K562 (cell line): ENCODE measurements around the gene GNA14. TPM values are rescaled to one million over a fixed set of nuclear protein-coding genes. Genes with fewer than 3 reads are reported as not detected.

Source experiments
- ATAC-seq: fragments of 200-7000 bp; cut with Tn5 transposase; 3 replicates; pipeline ENCODE4 v1.9.1; 2020; ENCODE audit warnings: moderate library complexity
- BruUV-seq: library from RNA; stranded (reverse); fragments of 400-500 nt; replicated peaks from 2 replicates; lab custom pipeline; 2021; lab: Mats Ljungman, UMichigan
- CTCF ChIA-PET: fragments of 300-600 bp; formaldehyde crosslinking; extraction: SDS; loops from one replicate; lab custom pipeline; 2021; ENCODE audit warnings: low intra/inter-chr PET ratio; lab: Yijun Ruan, JAX
- POLR2A ChIA-PET: fragments of 300-600, 350-650 bp; sonication (Branson Sonifier 250); formaldehyde crosslinking; extraction: SDS; loops from one replicate; lab custom pipeline; 2021; ENCODE audit warnings: antibody characterized with exemption, inconsistent platforms; lab: Yijun Ruan, JAX
- DNase-seq, 4 experiments: peaks; one replicate each; pipeline versions ENCODE4 v3.0.0 to v3.0.0-alpha.2; 2011 to 2018; ENCODE audit warnings: low spot score in 3 of 4, mixed read lengths in 3 of 4; ENCODE audit errors: extremely low read depth in 1 of 4
- FAIRE-seq: peaks from 2 replicates; lab custom pipeline; 2011; peaks lifted over from hg19 to GRCh38; lab: Jason Lieb, UNC
- H2AFZ ChIP-seq: 2 replicates; pipeline ENCODE4 v1.6.0; 2011; ENCODE audit warnings: low read depth, low read length, control low read depth, inconsistent platforms
- H3K27ac ChIP-seq: fragments of 200-600 bp; 3 replicates; pipeline ENCODE4 v1.8.0; 2011; ENCODE audit warnings: low read depth, mild to moderate bottlenecking, control low read depth, inconsistent platforms, low read length, moderate library complexity, mixed read lengths; ENCODE audit errors: extremely low read depth
- H3K27me3 ChIP-seq, 2 experiments: fragments of 300-600 bp in 1 of 2; 2 replicates in 1 of 2; 3 replicates in 1 of 2; pipeline versions ENCODE4 v1.6.0 to v1.8.0; 2011; ENCODE audit warnings: inconsistent platforms in 2 of 2, low read length in 2 of 2, mild to moderate bottlenecking in 1 of 2, mixed read lengths in 1 of 2, moderate library complexity in 1 of 2; ENCODE audit not compliant: control insufficient read depth in 2 of 2, insufficient read depth in 2 of 2
- H3K36me3 ChIP-seq: fragments of 300-600 bp; 3 replicates; pipeline ENCODE4 v1.8.0; 2011; ENCODE audit warnings: mild to moderate bottlenecking, low read length, inconsistent platforms; ENCODE audit not compliant: control insufficient read depth, insufficient read depth
- H3K4me1 ChIP-seq, 2 experiments: fragments of 200-600 bp in 1 of 2; replicated peaks in 1 of 2; 2 replicates in 1 of 2; 3 replicates in 1 of 2; pipeline versions ENCODE4 v1.5.1 to v1.8.0; 2011; ENCODE audit warnings: inconsistent platforms in 2 of 2, low read length in 2 of 2, mild to moderate bottlenecking in 1 of 2, mixed read lengths in 1 of 2, moderate library complexity in 1 of 2; ENCODE audit not compliant: control insufficient read depth in 2 of 2, insufficient read depth in 2 of 2
- H3K4me2 ChIP-seq: 2 replicates; pipeline ENCODE4 v1.6.1; 2011; ENCODE audit warnings: low read length, control low read depth, inconsistent platforms, mixed read lengths; ENCODE audit not compliant: insufficient read depth
- H3K4me3 ChIP-seq: fragments of 200-600 bp; sonication (generic), shearing (Covaris generic); 2 replicates; pipeline ENCODE4 v1.5.1; 2016; ENCODE audit warnings: control low read depth, inconsistent platforms
- H3K79me2 ChIP-seq: fragments of 200-600 bp; 3 replicates; pipeline ENCODE4 v1.8.0; 2011; ENCODE audit warnings: low read length, inconsistent platforms; ENCODE audit not compliant: control insufficient read depth, insufficient read depth
- H3K9ac ChIP-seq, 2 experiments: 2 replicates each; pipeline versions ENCODE4 v1.6.0 to v1.6.1; 2011; ENCODE audit warnings: low read depth in 2 of 2, low read length in 2 of 2, control low read depth in 1 of 2, inconsistent platforms in 1 of 2, mild to moderate bottlenecking in 1 of 2, mixed read lengths in 1 of 2; ENCODE audit not compliant: insufficient read depth in 1 of 2
- H3K9me1 ChIP-seq: one replicate; pipeline ENCODE4 v1.6.0; 2011; ENCODE audit warnings: inconsistent platforms, mild to moderate bottlenecking, low read length, moderate library complexity; ENCODE audit not compliant: control insufficient read depth, insufficient read depth
- H3K9me3 ChIP-seq: replicated peaks from 2 replicates; pipeline ENCODE4 v1.5.1; 2011; ENCODE audit warnings: low read depth, low read length, inconsistent platforms; ENCODE audit not compliant: control insufficient read depth, insufficient read depth
- H4K20me1 ChIP-seq: replicated peaks from 2 replicates; pipeline ENCODE4 v1.6.1; 2011; ENCODE audit warnings: low read length, inconsistent platforms, mixed read lengths; ENCODE audit not compliant: control insufficient read depth, insufficient read depth
- BCOR ChIP-seq: fragments of 450-650 bp; IDR thresholded peaks from 2 replicates; pipeline ENCODE4 v1.6.1; 2016
- C11orf30 ChIP-seq: fragments of 450-650 bp; IDR thresholded peaks from 2 replicates; pipeline ENCODE4 v1.6.1; 2016; ENCODE audit warnings: low read depth, mild to moderate bottlenecking
- CBX2 ChIP-seq: fragments of 200-600 bp; sonication (generic); IDR thresholded peaks from one replicate; pipeline ENCODE4 v1.6.1; 2012; ENCODE audit warnings: mild to moderate bottlenecking, low read length, inconsistent platforms; ENCODE audit not compliant: insufficient read depth, poor library complexity, severe bottlenecking
- CC2D1A ChIP-seq: fragments of 450-650 bp; IDR thresholded peaks from 2 replicates; pipeline ENCODE4 v1.6.1; 2017; ENCODE audit warnings: mild to moderate bottlenecking
- JUND ChIP-seq, 2 experiments: IDR thresholded peaks; 2 replicates in 1 of 2; 3 replicates in 1 of 2; pipeline ENCODE4 v1.6.1; 2011; ENCODE audit warnings: borderline replicate concordance in 2 of 2, low read depth in 2 of 2, low read length in 2 of 2, improper control_type of control experiment in 1 of 2, missing biosample characterization in 1 of 2, missing genetic modification characterization in 1 of 2, missing genetic modification reagents in 1 of 2
- RCOR1 ChIP-seq, 2 experiments: IDR thresholded peaks; 2 replicates each; pipeline ENCODE4 v1.6.1; 2012; ENCODE audit warnings: low read depth in 2 of 2, low read length in 2 of 2, borderline replicate concordance in 1 of 2, improper control_type of control experiment in 1 of 2
- SMARCA4 ChIP-seq: fragments of 450-650 bp; IDR thresholded peaks from 2 replicates; pipeline ENCODE4 v1.6.1; 2016
- ZNF239 ChIP-seq: fragments of 250-450 bp; sonication (Bioruptor Pico); IDR thresholded peaks from 2 replicates; pipeline ENCODE4 v1.4.0; 2020; ENCODE audit warnings: mild to moderate bottlenecking
- ZNF584 ChIP-seq: fragments of 200-800 bp; sonication (Bioruptor generic); IDR thresholded peaks from 2 replicates; pipeline ENCODE4 v1.6.1; 2016; ENCODE audit warnings: low read depth, mild to moderate bottlenecking, missing genetic modification characterization, missing compliant biosample characterization
- WGBS: fragments of 100-300 bp; shearing (Covaris generic); methylation state at CpG from one replicate; pipeline ENCODE4 v1.1.6; 2016; ENCODE audit warnings: low coverage, mixed read lengths; ENCODE audit not compliant: insufficient coverage; ENCODE audit errors: missing lambda C conversion rate; 5-methylcytosine and 5-hydroxymethylcytosine counted together
- in situ Hi-C: fragments of 300-500 bp; cut with MboI; formaldehyde crosslinking; loops from 4 replicates; pipeline ENCODE4 v1.15.0; 2018; ENCODE audit warnings: inconsistent platforms, mixed read lengths
- intact Hi-C: fragments of 100-400 bp; cut with micrococcal nuclease; formaldehyde crosslinking; loops from 2 replicates; pipeline ENCODE4 v1.14.2; 2022
- polyA plus RNA-seq, 8 experiments: library from polyadenylated mRNA; depleted of rRNA in 4 of 8; stranded (reverse) in 5 of 8; unstranded in 3 of 8; fragments of >200 nt; fragmentation: Nextera tagmentation in 2 of 8; fragmentation: Illumina TruSeq in 1 of 8; extraction: Ambion mirVana in 2 of 8; extraction: Trizol in 1 of 8; gene quantifications; 2 replicates each; pipeline versions ENCODE4 v1.2.1 to v1.2.3, GENCODE V29; 2011 to 2014; ENCODE audit warnings: inconsistent platforms in 1 of 8, missing spikeins in 1 of 8
- total RNA-seq, 7 experiments: library from RNA; depleted of rRNA in 6 of 7; stranded (reverse); fragments of >200 nt in 6 of 7; fragmentation: Illumina TruSeq in 2 of 7; extraction: Trizol in 2 of 7; gene quantifications; 2 replicates each; pipeline versions ENCODE4 v1.2.1 to v1.2.3, GENCODE V29; 2011 to 2021; ENCODE audit warnings: low replicate concordance in 1 of 7
- TF ChIP-seq, protein P1 (sequence below), 2 experiments: fragments of 450-650 bp; conservative IDR thresholded peaks; 2 replicates each; pipeline ENCODE4 v1.6.1; 2017; ENCODE audit warnings: mild to moderate bottlenecking in 2 of 2, moderate library complexity in 2 of 2
- TF ChIP-seq, protein P2 (sequence below), 2 experiments: IDR thresholded peaks in 1 of 2; conservative IDR thresholded peaks in 1 of 2; 2 replicates each; pipeline ENCODE4 v1.6.1; 2016; ENCODE audit warnings: low read depth in 2 of 2, mild to moderate bottlenecking in 1 of 2, missing compliant biosample characterization in 1 of 2, missing genetic modification characterization in 1 of 2, moderate library complexity in 1 of 2
- TF ChIP-seq, protein P3 (sequence below): fragments of 450-650 bp; IDR thresholded peaks from 2 replicates; pipeline ENCODE4 v1.6.1; 2016; ENCODE audit warnings: borderline replicate concordance

GNA14 gene
- total and polyA plus RNA-seq, 9 of the 15 experiments (the other 6 are each of a cell fraction or from before 2014, with no cell fraction given) = 0.03 to 0.11 (median 0.03) TPM; not detected in 6

DNA sequence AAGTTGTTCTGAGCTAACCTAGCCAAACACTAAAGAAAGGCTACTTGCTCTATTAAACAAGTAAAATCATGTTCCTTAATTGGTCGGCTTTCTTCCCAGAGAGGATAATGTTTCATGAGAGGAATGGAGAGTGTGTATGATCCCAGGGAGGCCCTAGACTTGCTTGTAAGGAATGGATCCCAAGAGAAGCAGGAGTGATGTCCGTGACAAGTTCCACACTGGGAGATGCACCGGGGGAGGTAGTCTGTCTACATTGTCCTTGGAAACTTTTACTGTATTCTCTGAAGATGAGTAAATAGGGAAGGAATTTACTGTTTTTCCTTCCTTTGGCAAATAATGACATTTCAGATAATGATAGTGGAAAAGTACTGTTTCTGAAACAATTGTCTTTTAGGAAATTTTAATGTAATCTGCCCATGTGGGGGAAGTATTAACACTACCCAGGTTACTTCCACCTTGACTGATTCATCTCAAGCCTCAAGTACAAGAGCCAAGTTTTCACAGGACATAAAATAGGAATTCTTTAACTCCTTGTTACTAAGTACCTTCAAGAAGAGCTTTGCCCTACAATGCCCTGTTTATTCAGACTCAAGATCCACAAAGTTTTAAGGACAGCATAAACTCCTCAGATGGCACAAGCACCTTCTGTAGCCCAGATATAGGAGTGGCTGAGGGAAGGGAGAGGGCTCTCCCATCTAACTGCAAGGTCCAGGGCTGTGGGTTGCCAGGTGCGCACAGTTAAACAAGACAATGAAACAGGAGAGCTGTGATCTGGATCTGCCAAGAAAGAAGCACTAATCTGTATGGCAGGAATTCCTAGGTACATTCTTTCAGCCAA lies 152.1 kb downstream of the GNA14 start:
- in situ Hi-C loops (no loop called here), intact Hi-C loops (no loop called here)
- ATAC-seq = no peak
- WGBS = 0% methylated on average over 4 of the region's 4 CpGs
- CTCF ChIA-PET = no interaction called here
- no peak overlapping the region for H3K27ac ChIP-seq
- H2AFZ ChIP-seq = no peak overlapping the region
- H3K9me1 ChIP-seq = no peaks in the 10 kb centered on the region
- POLR2A ChIA-PET = no interaction called here
- no peaks in the 10 kb centered on the region for H3K79me2 ChIP-seq
- H3K4me3 ChIP-seq = no peak overlapping the region
- no peaks in the 10 kb centered on the region for H3K9me3 ChIP-seq
- no peaks in the 10 kb centered on the region for H3K36me3 ChIP-seq
- H4K20me1 ChIP-seq = no peaks in the 10 kb centered on the region
- H3K4me2 ChIP-seq = no peak overlapping the region
- DNase-seq = no peak
- H3K4me1 ChIP-seq = no peaks in the 10 kb centered on the region
- H3K27me3 ChIP-seq = no peaks in the 10 kb centered on the region
- no peak overlapping the region for H3K9ac ChIP-seq
- BruUV-seq = no TSS peak
- FAIRE-seq = no peak
- TF ChIP-seq RCOR1 (IDR thresholded peaks at IDR 0.05; ENCODE audit: borderline replicate concordance in 1 of 2, low read depth in 2 of 2, low read length in 2 of 2) (no peak), ZNF239 (CRISPR knock-in tag) (no peak), SMARCA4 (no peak), JUND (IDR thresholded peaks at IDR 0.05; ENCODE audit: borderline replicate concordance, low read depth, low read length) (no peak), JUND (tag; IDR thresholded peaks at IDR 0.05; ENCODE audit: borderline replicate concordance, low read depth, low read length) (no peak), C11orf30 (no peak), CBX2 (no peak), ZNF584 (CRISPR knock-in tag) (no peak), BCOR (no peak), CC2D1A (no peak)
- TF ChIP-seq, protein P1, sequence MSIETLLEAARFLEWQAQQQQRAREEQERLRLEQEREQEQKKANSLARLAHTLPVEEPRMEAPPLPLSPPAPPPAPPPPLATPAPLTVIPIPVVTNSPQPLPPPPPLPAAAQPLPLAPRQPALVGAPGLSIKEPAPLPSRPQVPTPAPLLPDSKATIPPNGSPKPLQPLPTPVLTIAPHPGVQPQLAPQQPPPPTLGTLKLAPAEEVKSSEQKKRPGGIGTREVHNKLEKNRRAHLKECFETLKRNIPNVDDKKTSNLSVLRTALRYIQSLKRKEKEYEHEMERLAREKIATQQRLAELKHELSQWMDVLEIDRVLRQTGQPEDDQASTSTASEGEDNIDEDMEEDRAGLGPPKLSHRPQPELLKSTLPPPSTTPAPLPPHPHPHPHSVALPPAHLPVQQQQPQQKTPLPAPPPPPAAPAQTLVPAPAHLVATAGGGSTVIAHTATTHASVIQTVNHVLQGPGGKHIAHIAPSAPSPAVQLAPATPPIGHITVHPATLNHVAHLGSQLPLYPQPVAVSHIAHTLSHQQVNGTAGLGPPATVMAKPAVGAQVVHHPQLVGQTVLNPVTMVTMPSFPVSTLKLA (conservative IDR thresholded peaks at IDR 0.05) = no peak
- TF ChIP-seq, protein P2, sequence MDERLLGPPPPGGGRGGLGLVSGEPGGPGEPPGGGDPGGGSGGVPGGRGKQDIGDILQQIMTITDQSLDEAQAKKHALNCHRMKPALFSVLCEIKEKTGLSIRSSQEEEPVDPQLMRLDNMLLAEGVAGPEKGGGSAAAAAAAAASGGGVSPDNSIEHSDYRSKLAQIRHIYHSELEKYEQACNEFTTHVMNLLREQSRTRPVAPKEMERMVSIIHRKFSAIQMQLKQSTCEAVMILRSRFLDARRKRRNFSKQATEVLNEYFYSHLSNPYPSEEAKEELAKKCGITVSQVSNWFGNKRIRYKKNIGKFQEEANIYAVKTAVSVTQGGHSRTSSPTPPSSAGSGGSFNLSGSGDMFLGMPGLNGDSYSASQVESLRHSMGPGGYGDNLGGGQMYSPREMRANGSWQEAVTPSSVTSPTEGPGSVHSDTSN (CRISPR knock-in tag; IDR thresholded peaks at IDR 0.05; ENCODE audit: low read depth) = no peak
- TF ChIP-seq, protein P2 (tag; conservative IDR thresholded peaks at IDR 0.05; ENCODE audit: low read depth) = no peak
- TF ChIP-seq, protein P3, sequence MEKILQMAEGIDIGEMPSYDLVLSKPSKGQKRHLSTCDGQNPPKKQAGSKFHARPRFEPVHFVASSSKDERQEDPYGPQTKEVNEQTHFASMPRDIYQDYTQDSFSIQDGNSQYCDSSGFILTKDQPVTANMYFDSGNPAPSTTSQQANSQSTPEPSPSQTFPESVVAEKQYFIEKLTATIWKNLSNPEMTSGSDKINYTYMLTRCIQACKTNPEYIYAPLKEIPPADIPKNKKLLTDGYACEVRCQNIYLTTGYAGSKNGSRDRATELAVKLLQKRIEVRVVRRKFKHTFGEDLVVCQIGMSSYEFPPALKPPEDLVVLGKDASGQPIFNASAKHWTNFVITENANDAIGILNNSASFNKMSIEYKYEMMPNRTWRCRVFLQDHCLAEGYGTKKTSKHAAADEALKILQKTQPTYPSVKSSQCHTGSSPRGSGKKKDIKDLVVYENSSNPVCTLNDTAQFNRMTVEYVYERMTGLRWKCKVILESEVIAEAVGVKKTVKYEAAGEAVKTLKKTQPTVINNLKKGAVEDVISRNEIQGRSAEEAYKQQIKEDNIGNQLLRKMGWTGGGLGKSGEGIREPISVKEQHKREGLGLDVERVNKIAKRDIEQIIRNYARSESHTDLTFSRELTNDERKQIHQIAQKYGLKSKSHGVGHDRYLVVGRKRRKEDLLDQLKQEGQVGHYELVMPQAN = no peak
